HG03045 (cell line): ENCODE results near the gene TAS2R31.
"Not testable (repeated sequence)": the region's sequence is repeated elsewhere in the genome, so short reads cannot be mapped to it uniquely, and the experiment has no call there.

Experiments used
- ATAC-seq: cut with Tn5 transposase; IDR thresholded peaks from one replicate; pipeline ENCODE4 v1.9.1; 2021; ENCODE audit warnings: mild to moderate bottlenecking, moderate library complexity; ENCODE audit not compliant: unreplicated experiment

The TAS2R31 gene

DNA sequence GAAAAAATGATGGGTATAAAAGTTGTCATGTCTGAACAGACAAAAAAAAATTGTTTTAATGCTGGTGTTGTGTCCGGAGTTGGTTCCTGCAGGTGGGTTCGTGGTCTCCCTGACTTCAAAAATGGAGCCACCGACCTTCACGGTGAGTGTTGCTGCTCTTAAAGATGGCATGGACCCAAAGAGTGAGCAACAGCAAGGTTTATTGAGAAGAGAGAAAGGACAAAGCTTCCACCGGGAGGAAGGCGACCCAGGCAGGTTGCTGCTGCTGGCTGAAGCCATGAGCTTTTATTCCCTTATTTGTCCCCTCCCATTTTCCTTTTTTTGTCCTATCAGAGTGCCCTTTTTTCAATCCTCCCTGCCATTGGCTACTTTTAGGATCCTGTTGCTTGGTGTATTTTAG is at the start of gene TAS2R31:
TSS of gene TAS2R31 (minus strand) at position 101 of the 400 bp plus-strand sequence. CDS start at position 29, 72 bp downstream.
- ATAC-seq = no peak

GRCh38 chr12:11078246-11078645 is 47.0 kb upstream of the TAS2R31 start:
- no peak for ATAC-seq

DNA sequence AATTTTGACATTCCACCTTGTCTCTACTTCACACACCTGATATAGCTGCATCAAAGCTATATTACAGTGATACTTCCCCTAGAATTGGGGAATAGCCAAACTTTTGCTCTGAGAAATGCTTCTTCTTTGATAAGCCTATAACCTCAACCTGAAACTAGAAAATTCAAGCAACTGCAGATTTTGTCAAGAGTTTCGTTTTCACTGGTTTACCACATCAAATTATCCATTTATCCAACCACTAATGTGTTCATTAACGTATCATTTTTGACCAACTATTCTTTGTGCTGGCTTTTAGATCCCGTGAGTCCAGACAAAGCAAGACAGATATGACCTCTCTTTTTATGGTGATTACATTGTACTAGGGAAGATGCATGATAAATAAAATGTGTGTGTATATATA is 44.4 kb upstream of the TAS2R31 start:
- no peak for ATAC-seq

GRCh38 chr12:11071414-11071813 is 40.2 kb upstream of the TAS2R31 start:
- no peak for ATAC-seq

GRCh38 chr12:11070999-11071398 is 39.8 kb upstream of the TAS2R31 start:
- ATAC-seq = no peak

- no peak for ATAC-seq
Measured at GRCh38 chr12:11069854-11070365, 38.7 kb upstream of the TAS2R31 start.

- no peak for ATAC-seq
Measured at GRCh38 chr12:11067514-11067913, 36.3 kb upstream of the TAS2R31 start.

DNA sequence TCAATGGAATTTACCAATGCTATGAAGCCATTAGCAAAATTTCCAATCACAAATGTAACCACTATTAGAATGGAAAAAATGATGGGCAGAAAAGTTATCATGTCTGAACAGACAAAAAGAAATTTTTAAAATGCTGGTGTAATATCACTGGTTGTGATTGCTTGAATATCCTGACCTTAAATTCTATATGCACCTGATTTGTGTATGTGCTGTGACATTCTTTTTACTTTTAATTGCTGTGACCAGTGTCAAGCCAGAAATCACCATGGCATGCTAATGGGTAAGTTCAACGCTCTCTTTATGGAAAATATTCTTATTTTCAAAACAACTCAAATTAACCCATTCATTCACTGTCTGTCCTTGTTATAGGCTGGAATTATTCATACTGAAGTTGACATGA is 31.0 kb upstream of the TAS2R31 start, which contains the start of gene TAS2R46:
TSS of gene TAS2R46 (minus strand) at position 101 of the 400 bp plus-strand sequence. CDS start at position 101, 0 bp downstream.
- not testable (repeated sequence) for ATAC-seq

DNA sequence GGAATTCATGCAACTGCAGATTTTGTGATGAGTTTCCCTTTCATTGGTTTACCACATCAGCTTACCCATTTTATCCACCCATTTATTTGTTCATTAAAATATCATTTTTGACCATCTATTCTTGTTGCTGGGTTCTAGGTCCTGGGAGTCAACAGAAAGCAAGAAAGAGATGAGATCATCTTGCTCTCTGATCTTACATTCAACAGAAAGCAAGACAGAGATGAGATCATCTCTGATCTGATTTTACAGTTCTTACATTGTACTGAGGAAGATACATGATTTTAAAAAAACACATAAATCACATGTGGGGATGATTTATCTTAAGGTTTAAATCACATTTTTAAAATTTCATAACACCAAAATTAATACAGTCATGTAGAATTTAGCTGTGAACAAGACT is 28.6 kb upstream of the TAS2R31 start:
- no peak for ATAC-seq

GRCh38 chr12:11059041-11059440 is 27.8 kb upstream of the TAS2R31 start:
- ATAC-seq = no peak

DNA sequence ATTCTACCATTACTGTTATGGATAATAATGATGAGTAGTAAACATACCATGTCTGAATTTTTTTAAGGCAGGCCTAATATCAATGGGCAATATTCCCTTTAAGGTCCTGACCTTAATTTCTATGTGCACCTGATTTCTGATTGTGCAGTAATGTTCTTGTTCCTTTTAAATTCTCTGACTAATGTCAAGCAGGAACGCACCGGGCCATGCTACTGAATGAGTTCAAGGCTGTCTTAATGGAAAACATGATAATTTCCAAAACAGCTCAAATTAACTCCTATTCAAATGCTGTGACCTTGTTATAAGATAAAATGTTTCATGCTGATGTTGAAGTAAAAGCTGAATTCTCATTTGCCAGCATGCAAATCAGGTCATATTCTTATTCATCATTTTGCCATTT is 24.1 kb upstream of the TAS2R31 start:
- no peak for ATAC-seq

GRCh38 chr12:11049806-11050531 is 18.8 kb upstream of the TAS2R31 start:
- not testable (repeated sequence) for ATAC-seq

GRCh38 chr12:11041366-11041765 is 10.2 kb upstream of the TAS2R31 start:
- not testable (repeated sequence) for ATAC-seq

- no peak for ATAC-seq
Measured at GRCh38 chr12:11040162-11040561, 9.0 kb upstream of the TAS2R31 start.

DNA sequence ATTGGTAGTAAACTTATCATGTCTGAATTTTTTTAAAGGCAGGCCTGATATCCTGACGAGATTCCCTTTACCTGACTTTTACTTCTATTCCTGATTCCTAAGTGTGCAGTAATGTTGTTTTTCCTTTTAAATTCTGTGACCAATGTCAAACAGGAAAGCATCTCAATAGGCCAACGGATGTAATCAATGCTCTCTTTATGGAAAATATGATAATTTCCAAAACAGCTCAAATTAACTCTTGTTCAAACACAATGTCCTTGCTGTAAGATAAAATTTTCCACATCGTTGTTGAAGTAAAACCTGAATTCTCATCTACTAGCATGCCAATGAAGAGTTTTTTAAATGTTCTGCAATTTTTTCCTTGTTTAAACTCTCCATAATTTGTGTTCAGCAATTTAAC is 8.0 kb upstream of the TAS2R31 start:
- ATAC-seq = no peak

DNA sequence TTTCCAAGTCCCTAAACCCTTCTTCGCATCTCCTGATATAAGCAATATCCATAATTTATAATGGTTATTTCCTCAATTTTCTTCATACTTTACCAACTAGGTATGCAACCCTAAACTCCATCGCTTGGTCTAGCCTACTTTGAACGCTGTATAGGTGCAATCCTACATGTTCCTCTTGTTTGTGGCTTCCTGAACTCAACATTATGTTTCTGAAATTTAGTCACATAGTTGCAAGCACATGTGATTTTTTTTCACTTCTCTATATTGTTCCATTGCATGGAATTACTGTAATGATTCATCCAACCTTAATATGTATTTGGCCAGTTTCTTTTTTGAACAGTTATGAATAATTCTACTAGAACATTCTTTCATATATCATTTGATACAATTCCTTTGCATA is 2.8 kb upstream of the TAS2R31 start:
- not testable (repeated sequence) for ATAC-seq

GRCh38 chr12:11026118-11026517 is 5.1 kb downstream of the TAS2R31 start:
- ATAC-seq = no peak

- ATAC-seq = no peak
Measured at GRCh38 chr12:11023387-11023786, 7.8 kb downstream of the TAS2R31 start.

DNA sequence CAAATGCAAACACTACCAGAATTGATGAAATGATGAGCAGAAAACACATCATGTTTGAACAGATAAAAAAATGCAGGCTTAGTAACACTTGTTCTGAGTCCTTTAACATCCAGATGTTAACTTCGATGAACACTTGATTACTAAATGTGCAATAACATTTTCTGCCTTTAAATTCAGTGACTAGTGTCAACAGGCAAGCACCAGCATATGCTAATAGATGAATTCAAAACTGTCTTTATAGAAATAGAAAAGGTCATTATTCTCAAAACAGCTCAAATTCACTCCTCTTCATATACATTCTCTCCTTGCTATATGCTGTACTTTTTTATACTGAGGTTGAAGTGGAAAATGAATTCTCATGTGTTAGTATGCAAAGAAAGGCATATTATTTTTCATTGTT is 8.7 kb downstream of the TAS2R31 start, which contains the start of gene TAS2R19:
TSS of gene TAS2R19 (minus strand) at position 101 of the 400 bp plus-strand sequence. CDS start at position 52, 49 bp downstream.
- no peak for ATAC-seq

DNA sequence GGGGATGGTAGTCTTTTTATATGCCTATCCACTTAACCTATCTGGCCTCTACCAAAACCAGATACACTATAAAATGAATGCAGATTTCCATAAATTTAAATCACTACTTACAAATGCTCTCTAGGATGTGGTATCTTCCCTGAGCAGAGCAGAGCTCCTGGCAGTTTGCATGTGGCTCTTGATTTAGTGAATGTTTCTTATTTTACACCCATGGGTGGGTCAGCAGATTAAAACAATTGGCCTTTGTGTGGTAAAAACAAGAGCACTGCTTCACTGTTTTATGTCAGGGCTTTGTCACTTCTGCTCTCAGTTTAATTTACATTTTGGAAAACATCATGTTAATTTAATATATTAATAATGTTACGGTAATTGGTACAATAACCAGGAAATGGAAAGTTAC is 14.3 kb downstream of the TAS2R31 start:
- no peak for ATAC-seq

- ATAC-seq = no peak
Measured at GRCh38 chr12:11015775-11016430, 15.3 kb downstream of the TAS2R31 start.

DNA sequence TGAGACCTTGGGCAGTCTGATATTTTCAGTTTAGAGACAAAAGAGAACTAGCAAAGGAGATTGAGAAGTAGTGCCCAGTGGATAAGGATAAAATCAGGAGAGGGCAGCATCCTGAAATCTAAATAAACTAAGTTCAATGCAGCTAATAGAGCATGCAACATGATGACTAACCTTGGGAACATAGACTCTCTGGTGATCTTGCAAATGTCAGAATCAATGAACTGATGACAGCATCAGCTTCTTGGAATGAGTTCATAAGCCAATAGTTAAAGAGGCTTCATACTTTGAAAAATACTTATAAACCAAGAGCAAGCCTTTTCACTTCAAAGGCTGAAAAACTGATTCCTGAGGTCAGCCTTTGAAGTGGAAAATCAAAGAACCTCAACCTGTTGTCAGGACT is 17.0 kb downstream of the TAS2R31 start:
- no peak for ATAC-seq
